ENCODE measurements around the gene PLA2G12A. TPM values are rescaled to one million over a fixed set of nuclear protein-coding genes. Genes with fewer than 3 reads are reported as not detected.

PLA2G12A gene
- total RNA-seq, result 10 to 100 TPM in 1 of 2 donors, 1 to 10 TPM in 1; 9.3 to 11.4 TPM

GRCh38 chr4:109729718-109730618 is at the start of gene PLA2G12A:
Gene PLA2G12A (minus strand): TSS chr4:109730070. CDS start chr4:109729809, 261 bp downstream.

GRCh38 chr4:109702950-109703663 is 26.8 kb downstream of the PLA2G12A start, which contains the start of gene CASP6:
Gene CASP6 (minus strand): TSS chr4:109703445. CDS start chr4:109703395, 50 bp downstream.

Small RNA genes lying within 50 kb of the gene (small RNA-seq; reads per million reads assigned to genes)
- 0 to 0.29 reads per million in 2 donors for gene HIGD1AP14

Other genes starting within 250 kb of the PLA2G12A start
- gene MCUB, start 169.8 kb downstream of the PLA2G12A start, total RNA-seq, result 10 to 100 TPM in 1 of 2 donors, 1 to 10 TPM in 1; 5.5 to 16.7 TPM
- 10 to 100 TPM; 24.1 to 40.3 TPM for gene CASP6, start 26.6 kb downstream of the PLA2G12A start, total RNA-seq
- 1 to 10 TPM in 1 of 2 donors, under 1 TPM in 1; 0.33 to 1.0 TPM for gene CFI, start 71.9 kb upstream of the PLA2G12A start, total RNA-seq
- gene GAR1, start 85.7 kb upstream of the PLA2G12A start, total RNA-seq, result 1 to 10 TPM; 4.0 to 4.1 TPM
- gene RRH, start 97.9 kb upstream of the PLA2G12A start, total RNA-seq, result under 1 TPM in 1 of 2 donors, not detected in 1; under 0.01 TPM
- under 1 TPM; under 0.01 TPM for gene LRIT3, start 118.0 kb upstream of the PLA2G12A start, total RNA-seq
- 1 to 10 TPM in 1 of 2 donors, under 1 TPM in 1; under 0.01 to 1.7 TPM for gene EGF, start 182.8 kb upstream of the PLA2G12A start, total RNA-seq